NOMO-1 treated with DMSO at 0.1 percent for 48 hours (cell line): ENCODE results near the gene NR3C2.
"Not testable (repeated sequence)": the region's sequence is repeated elsewhere in the genome, so short reads cannot be mapped to it uniquely, and the experiment has no call there.

Source experiments
- DNase-seq: peaks from one replicate; lab custom pipeline; 2025; ENCODE audit not compliant: unreplicated experiment; lab: John Stamatoyannopoulos, UW

NR3C2 gene

DNA sequence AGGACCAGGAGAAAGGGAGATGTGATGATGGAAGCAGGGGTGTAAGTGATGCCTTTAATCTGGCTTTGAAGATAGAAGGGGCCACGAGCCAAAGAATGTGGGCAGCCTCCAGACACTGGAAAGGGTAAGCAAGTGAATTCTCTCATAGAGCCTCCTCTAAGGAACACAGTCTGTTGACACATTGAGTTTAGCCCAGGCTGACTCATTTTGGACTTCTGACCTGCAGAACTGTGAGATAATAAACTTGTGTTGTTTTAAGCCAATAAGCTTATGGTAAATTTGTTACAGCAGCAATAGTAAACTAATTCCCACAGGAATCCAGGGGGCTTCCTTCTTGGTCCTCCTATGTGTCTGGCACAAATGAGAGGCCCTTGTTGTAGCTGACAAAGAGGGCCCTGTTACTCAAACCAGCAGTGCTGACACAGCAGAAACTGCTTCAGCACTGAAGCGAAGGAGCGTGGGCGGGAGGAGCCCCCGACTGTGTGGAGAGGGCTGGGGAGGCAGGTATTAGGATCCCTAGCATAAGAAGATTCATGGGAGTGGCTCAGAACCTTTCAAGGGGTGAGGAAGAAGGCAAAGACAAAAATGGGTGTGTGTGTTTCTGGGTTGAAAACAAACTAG is 268.7 kb downstream of the NR3C2 start:
- no peak for DNase-seq

DNA sequence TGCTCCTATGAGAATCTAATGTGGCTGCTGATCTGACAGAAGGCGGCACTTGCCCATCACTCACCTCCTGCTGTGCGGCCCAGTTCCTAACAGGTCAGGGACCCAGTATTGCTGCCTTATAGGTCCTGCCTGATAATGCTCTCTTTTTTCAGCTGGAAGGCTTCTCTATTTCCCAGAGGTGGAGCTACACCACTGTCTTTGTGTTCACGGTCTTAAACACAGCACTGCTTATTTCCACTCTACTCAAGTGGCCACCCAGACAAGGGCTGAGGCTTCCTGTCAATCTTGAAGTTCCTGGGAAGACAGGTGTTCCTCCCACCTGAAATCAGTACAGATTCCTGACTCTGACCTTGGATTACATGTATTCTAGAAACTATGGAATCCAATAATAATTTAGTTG is 270.6 kb downstream of the NR3C2 start:
- DNase-seq, result no peak

GRCh38 chr4:148170408-148171365 is 271.5 kb downstream of the NR3C2 start:
- no peak for DNase-seq

DNA sequence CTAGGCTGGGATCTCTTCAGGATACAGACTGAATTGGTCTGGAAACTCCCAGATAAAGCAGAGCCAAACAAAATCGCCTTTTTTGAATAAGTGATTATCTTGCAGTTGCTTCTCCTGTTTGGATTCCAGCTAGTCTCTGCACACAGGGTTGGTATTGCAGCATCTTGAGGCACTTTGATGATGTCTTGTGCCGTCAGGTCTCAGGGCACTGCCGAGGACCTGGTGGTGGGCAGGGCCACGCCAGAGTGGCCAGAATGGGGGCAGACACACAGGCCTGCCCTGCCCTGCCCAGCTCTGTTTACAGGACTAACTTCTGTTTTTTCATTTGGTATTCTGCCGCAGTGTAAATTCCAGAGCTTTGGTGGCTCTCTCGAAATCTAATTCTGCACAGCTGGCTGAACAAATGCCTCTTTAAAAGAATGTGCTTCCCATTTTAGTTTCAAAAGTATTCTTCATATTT is 276.1 kb downstream of the NR3C2 start:
- DNase-seq, result no peak

GRCh38 chr4:148164557-148164956 is 277.7 kb downstream of the NR3C2 start:
- DNase-seq, result no peak

GRCh38 chr4:148162991-148163390 is 279.2 kb downstream of the NR3C2 start:
- DNase-seq, result no peak

GRCh38 chr4:148162519-148162918 is 279.7 kb downstream of the NR3C2 start:
- no peak for DNase-seq

- no peak for DNase-seq
Measured at GRCh38 chr4:148161601-148162000, 280.6 kb downstream of the NR3C2 start.

- DNase-seq, result no peak
Measured at GRCh38 chr4:148159793-148160192, 282.4 kb downstream of the NR3C2 start.

- no peak for DNase-seq
Measured at GRCh38 chr4:148154769-148155168, 287.4 kb downstream of the NR3C2 start.

DNA sequence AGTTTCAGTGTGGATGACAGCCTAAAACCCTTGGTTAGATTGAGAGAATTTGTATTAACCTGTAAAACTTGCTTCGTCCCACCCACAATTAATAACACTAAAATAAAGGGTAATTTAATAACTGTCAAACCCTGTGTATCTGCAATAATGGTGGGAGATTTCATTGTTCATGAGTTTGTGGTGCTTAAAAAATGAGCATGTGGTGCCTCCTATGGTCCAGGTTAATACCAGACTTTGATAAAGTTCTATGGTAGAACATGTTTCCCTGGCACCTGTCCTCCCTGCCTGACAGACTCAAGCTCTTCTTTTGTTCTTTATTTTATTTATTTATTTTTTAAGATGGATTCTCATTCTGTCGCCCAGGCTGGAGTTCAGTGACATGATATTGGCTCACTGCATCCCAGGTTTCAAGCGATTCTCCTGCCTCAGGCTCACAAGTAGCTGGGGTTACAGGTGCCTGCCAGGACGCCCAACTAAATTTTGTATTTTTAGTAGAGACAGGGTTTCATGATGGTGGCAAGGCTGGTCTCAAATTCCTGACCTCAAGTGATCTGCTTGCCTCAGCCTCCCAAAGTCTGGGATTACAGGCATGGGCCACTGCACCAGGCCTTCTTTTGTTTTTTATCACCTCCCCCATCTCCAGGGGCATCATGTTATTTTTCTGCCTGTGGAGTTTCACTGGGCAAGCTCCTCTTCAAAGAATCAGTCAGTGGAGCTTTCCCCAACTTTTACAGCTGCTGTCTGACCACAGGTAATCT is 289.2 kb downstream of the NR3C2 start:
- DNase-seq, result no peak

GRCh38 chr4:148151806-148152205 is 290.4 kb downstream of the NR3C2 start:
- no peak for DNase-seq

DNA sequence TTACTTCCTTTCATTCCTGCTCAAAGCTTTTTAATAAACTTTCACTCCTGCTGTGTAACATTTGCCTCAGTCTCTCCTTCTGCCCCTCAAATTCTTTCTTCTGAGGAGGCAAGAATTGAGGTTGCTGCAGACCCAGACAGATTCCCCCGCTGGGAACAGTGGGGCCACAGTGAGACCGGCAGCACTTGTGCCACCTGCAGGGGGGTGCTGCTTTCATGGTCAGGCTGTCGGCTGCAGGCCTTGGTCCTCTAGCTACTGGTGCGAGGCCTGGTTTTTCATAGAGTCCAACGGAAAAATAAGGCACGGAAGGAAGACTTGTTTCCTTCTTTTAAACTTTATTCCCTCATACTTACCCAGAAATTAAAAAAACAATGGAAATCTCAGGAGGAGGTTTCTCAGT is 296.7 kb downstream of the NR3C2 start:
- no peak for DNase-seq

DNA sequence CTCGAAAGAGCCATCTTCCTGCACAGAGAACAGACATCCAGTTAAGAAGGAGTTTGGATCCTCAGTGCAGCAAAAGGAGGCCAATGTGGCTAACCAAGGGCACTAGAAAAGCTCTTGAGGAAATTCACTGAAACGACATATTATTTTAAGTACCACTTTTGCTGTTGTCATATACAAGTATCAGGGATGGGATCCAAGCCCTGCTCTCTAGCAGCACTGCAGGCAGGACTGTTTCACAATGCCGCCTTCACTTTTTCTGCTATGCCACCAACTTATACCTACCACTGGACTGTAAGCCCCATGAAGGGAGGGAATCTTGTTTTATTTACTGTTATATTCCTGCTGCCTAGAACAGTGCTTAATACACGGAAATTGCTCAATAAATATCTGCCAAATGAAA is 299.0 kb downstream of the NR3C2 start:
- no peak for DNase-seq

DNA sequence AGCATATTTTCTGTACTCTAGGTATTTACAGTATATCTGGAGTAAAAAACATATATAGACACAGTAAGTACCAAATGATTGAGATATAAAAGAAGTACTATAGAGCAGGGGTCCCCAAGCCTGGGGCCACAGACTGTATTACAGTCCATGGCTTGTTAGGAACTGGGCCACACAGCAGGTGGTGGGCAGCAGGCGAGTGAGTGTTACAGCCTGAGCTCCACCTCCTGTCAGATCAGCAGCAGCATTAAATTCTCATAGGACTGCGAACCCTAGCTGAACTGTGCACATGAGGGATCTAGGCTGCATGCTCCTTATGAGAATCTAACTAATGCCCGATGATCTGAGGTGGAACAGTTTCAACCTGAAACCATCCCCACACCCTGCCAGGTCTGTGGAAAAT is 300.7 kb downstream of the NR3C2 start:
- DNase-seq, result no peak

GRCh38 chr4:148126825-148127224 is 315.4 kb downstream of the NR3C2 start:
- DNase-seq, result no peak

- no peak for DNase-seq
Measured at GRCh38 chr4:148124512-148124911, 317.7 kb downstream of the NR3C2 start.

DNA sequence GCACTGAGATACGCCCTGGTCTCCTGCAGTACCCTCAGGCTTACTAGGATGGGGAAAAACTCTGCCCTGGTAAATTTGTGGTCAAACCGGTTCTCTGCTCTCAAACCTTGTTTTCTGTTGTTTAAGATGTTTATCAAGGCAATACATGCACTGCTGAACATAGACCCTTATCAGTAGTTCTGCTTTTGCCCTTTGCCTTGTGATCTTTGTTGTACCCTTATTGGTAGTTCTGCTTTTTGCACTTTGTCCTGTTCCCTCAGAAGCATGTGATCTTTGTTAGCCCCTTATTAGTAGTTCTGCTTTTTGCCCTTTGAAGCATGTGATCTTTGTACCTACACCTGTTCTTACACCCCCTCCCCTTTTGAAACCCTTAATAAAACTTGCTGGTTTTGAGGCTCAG is 319.1 kb downstream of the NR3C2 start:
- not testable (repeated sequence) for DNase-seq

DNA sequence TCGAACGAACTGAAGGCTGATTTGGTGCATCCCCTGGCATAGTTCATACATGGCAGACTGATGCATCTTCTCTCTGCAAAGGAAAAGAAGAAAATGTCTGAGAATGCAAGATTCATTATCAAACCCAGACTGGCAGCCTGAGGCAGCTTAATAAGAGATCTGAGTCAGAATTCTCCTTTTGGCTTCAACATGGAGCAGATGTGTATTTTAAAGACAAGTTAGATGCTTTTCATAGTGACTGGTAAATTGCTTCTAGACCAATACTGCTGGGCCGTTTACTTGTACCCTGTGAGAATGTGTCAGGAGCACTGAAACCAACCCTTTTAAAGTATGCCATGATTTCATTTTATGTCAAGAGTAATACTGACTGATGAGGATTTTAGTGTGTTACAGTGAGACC is 322.0 kb downstream of the NR3C2 start:
- no peak for DNase-seq

GRCh38 chr4:148118633-148119032 is 323.6 kb downstream of the NR3C2 start:
- no peak for DNase-seq

DNA sequence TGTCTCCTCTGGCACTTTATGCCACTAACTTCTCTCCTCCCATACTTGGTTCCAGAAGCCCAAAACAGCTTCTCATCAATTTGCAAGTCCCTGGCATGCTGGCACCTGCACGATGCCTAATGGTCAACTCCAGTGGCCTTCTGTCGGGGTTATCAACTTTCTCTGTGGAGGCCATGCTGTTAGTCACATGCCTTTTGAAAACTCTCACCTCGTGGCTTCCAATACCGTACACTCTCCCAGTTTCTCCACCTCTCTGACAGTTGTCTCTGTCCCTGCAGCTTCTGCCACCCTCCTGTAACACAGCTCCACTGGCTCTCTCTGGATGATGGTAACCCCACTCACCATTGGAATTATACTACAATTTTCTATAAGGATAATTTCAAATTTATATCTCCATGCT is 324.0 kb downstream of the NR3C2 start:
- DNase-seq, result no peak

DNA sequence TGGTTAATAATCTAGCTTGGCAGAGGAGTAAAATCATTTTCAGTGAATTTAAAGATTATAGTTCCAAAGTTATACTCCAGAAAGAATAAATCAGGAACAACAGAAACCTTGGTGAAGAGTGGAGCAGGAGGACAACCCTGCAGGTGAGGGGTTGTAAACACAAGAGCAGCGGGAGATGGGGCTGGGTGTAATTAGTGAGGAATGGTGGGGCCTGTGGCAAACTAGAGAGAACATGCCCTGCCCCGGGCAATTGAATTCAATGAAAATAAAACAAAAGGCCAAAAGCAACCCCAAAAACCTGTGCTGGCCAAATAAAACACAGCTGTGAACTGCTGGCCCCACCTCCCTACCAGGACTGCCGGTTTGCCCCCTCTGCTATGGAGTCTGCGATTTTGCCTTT is 325.2 kb downstream of the NR3C2 start:
- DNase-seq, result no peak
